A673 (cell line): ENCODE data around the gene PAPPA. TPM values are rescaled to one million over a fixed set of nuclear protein-coding genes. Genes with fewer than 3 reads are reported as not detected.

Experiments
- BruUV-seq: library from RNA; stranded (reverse); fragments of 400-500 nt; replicated peaks from 2 replicates; lab custom pipeline; 2021; lab: Mats Ljungman, UMichigan
- CTCF ChIA-PET: fragments of 300-600 bp; sonication (Branson Sonifier 250); formaldehyde crosslinking; loops from one replicate; lab custom pipeline; 2022; ENCODE audit warnings: antibody characterized with exemption; lab: Charles Lee
- POLR2A ChIA-PET: fragments of 300-600 bp; sonication (Branson Sonifier 250); formaldehyde crosslinking; loops from one replicate; lab custom pipeline; 2022; ENCODE audit warnings: antibody characterized with exemption; ENCODE audit not compliant: low non-redundant PET; lab: Charles Lee
- DNase-seq: peaks from one replicate; pipeline ENCODE4 v3.0.0-alpha.2; 2015; ENCODE audit warnings: low spot score
- H3K27ac ChIP-seq: fragments of 200-600 bp; sonication (generic); 2 replicates; pipeline ENCODE4 v1.5.1; 2016; ENCODE audit warnings: mixed run types, low read depth, mild to moderate bottlenecking, mixed read lengths, antibody characterized with exemption, low read length; ENCODE audit not compliant: poor library complexity, severe bottlenecking
- H3K27me3 ChIP-seq: fragments of 200-600 bp; sonication (generic); replicated peaks from 2 replicates; pipeline ENCODE4 v1.6.1; 2017; ENCODE audit warnings: mixed run types, low read depth, mild to moderate bottlenecking, mixed read lengths, antibody characterized with exemption, low read length; ENCODE audit not compliant: insufficient read depth, poor library complexity
- H3K36me3 ChIP-seq: fragments of 200-600 bp; sonication (generic); 2 replicates; pipeline ENCODE4 v1.6.1; 2016; ENCODE audit warnings: mixed run types, mild to moderate bottlenecking, mixed read lengths, antibody characterized with exemption, low read length; ENCODE audit not compliant: insufficient read depth, poor library complexity, severe bottlenecking
- H3K4me1 ChIP-seq: fragments of 200-600 bp; sonication (generic); 2 replicates; pipeline ENCODE4 v1.6.1; 2017; ENCODE audit warnings: mixed run types, mild to moderate bottlenecking, mixed read lengths, antibody characterized with exemption, low read length; ENCODE audit not compliant: insufficient read depth, poor library complexity, severe bottlenecking
- H3K4me3 ChIP-seq: fragments of 200-600 bp; sonication (generic); 2 replicates; pipeline ENCODE4 v1.5.1; 2016; ENCODE audit warnings: low read depth, mixed run types, mild to moderate bottlenecking, mixed read lengths, low read length; ENCODE audit not compliant: poor library complexity, severe bottlenecking
- H3K9me3 ChIP-seq: fragments of 200-600 bp; sonication (generic); 2 replicates; pipeline ENCODE4 v1.6.1; 2016; ENCODE audit warnings: mixed run types, low read depth, mild to moderate bottlenecking, mixed read lengths, antibody characterized with exemption, low read length; ENCODE audit not compliant: poor library complexity, severe bottlenecking
- EZH2 ChIP-seq: fragments of 200-600 bp; sonication (generic); IDR thresholded peaks from 2 replicates; pipeline ENCODE4 v1.6.1; 2017; ENCODE audit warnings: borderline replicate concordance, low read depth, mild to moderate bottlenecking, mixed read lengths, antibody characterized with exemption, low read length; ENCODE audit not compliant: poor library complexity, severe bottlenecking
- intact Hi-C: fragments of 100-400 bp; cut with micrococcal nuclease; formaldehyde crosslinking; loops from one replicate; pipeline ENCODE4 v1.10.0; 2022; ENCODE audit not compliant: unreplicated experiment
- total RNA-seq: library from RNA; stranded (reverse); gene quantifications from 2 replicates; pipeline ENCODE4 v1.2.3, GENCODE V29; 2021
- TF ChIP-seq, protein P1 (sequence below): fragments of 300-800, 200-600 bp; sonication (generic); conservative IDR thresholded peaks from 2 replicates; pipeline ENCODE4 v1.5.1; 2017; ENCODE audit warnings: low read depth, mild to moderate bottlenecking, antibody characterized with exemption, low read length, moderate library complexity, mixed read lengths

Gene PAPPA
- total RNA-seq, 1 experiment from 2014 or later: 47.4 TPM

DNA sequence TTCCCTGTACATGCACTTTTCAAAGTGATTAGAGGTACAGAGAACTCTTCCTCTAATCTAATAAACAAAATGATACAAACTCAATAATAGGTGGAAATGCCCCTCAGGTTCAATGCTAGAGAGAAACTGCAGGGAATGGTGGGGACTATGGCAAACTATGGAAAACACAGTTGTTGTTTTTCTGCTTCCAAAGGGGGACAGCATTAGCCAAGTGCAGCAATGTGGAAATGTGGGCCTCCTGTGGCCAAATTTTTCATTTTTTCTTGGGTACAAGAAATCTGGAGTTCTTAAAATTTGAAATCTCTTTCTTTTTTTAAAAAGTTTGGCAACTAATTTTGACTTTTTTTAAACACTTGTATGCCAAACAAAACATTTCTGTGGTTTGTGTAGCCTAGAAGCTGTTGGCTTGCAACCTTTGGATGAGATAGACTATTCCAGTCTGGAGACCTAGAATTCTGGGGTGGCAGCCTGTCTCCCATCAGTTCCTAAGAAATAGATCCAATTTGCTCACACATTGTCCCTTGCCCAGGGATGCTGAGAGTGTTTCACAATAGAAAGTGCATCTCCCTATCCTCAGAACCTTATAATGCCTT is 218.6 kb downstream of the PAPPA start:
- BruUV-seq: no TSS peak
- DNase-seq: no peak
- H3K4me1 ChIP-seq: no peaks in the 10 kb centered on the region
- no peaks in the 10 kb centered on the region for H3K27me3 ChIP-seq
- TF ChIP-seq EZH2: no peak
- TF ChIP-seq, protein P1, sequence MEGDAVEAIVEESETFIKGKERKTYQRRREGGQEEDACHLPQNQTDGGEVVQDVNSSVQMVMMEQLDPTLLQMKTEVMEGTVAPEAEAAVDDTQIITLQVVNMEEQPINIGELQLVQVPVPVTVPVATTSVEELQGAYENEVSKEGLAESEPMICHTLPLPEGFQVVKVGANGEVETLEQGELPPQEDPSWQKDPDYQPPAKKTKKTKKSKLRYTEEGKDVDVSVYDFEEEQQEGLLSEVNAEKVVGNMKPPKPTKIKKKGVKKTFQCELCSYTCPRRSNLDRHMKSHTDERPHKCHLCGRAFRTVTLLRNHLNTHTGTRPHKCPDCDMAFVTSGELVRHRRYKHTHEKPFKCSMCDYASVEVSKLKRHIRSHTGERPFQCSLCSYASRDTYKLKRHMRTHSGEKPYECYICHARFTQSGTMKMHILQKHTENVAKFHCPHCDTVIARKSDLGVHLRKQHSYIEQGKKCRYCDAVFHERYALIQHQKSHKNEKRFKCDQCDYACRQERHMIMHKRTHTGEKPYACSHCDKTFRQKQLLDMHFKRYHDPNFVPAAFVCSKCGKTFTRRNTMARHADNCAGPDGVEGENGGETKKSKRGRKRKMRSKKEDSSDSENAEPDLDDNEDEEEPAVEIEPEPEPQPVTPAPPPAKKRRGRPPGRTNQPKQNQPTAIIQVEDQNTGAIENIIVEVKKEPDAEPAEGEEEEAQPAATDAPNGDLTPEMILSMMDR: no peak
- POLR2A ChIA-PET: no interaction called here
- H3K36me3 ChIP-seq: peaks cover 88% of the 10 kb centered on the region
- intact Hi-C loops: no loop called here
- no peak overlapping the region for H3K4me3 ChIP-seq
- H3K27ac ChIP-seq: no peak overlapping the region
- CTCF ChIA-PET: no interaction called here
- H3K9me3 ChIP-seq: no peaks in the 10 kb centered on the region

DNA sequence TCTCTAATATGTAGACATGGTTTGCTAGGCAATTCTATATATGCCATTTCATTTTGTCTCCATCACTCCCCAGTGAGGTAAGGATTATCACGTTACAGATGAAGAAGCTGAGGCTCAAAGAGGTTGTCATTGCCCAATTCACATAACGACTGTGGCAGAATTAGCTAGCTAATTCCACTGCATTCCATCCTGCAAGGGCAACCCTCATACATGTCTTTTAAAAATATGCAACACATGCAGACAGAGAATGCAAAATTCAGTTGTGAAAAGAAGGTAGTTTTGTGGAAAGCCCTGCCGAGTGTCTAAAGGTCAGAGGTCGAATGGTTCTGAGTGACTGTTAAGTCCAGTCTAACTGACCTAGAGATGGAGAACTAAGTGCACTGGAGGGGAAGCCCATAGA is 219.2 kb downstream of the PAPPA start:
- Histone ChIP-seq H3K27ac (no peak overlapping the region), H3K4me1 (no peaks in the 10 kb centered on the region), H3K27me3 (no peaks in the 10 kb centered on the region), H3K9me3 (no peaks in the 10 kb centered on the region), H3K4me3 (no peak overlapping the region), H3K36me3 (peaks cover 88% of the 10 kb centered on the region)
- no peak for TF ChIP-seq EZH2
- TF ChIP-seq, protein P1: no peak
- POLR2A ChIA-PET: no interaction called here
- CTCF ChIA-PET: no interaction called here
- intact Hi-C loops: no loop called here
- no TSS peak for BruUV-seq
- no peak for DNase-seq

DNA sequence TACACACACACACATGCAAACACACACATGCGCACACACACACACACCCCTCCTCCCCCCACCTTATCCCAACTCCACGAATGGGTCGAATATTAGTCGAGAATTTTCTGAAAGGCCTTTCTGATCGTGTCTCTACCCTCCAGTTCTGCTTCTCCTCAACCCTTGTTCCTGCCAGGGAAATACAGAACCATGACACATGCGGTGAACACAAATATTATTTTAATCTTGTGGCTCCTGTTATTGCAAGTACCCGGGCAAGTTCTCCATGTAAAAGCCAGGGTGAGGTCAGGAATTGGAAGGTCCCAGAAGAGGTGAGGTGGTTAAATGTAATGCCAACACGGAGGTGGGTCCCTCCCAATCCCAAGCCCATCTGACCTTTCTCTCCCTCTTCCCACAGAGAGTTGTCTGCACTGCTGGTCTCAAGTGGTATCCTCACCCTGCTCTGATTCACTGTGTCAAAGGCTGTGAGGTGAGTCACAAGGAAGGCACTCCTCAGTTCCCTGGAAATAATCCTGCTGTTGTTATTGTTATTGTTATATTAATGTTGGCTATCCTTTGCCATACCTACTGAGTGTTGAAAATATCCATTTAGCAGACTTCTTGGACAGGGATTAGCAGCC is 223.7 kb downstream of the PAPPA start:
- POLR2A ChIA-PET: no interaction called here
- Histone ChIP-seq H3K9me3 (no peaks in the 10 kb centered on the region), H3K4me3 (no peak overlapping the region), H3K4me1 (no peaks in the 10 kb centered on the region), H3K27ac (peak overlapping the region; percentile 15), H3K27me3 (no peaks in the 10 kb centered on the region), H3K36me3 (peaks cover 88% of the 10 kb centered on the region)
- DNase-seq: no peak
- CTCF ChIA-PET: no interaction called here
- no TSS peak for BruUV-seq
- TF ChIP-seq, protein P1: no peak
- intact Hi-C loops: no loop called here
